HK-2 (cell line): ENCODE results near the gene TMEFF2.
A peak's percentile ranks its signal among the peaks of the same experiment; 100 is the strongest.

Source experiments
- DNase-seq: peaks from one replicate; pipeline ENCODE4 v3.0.0-alpha.2; 2018; ENCODE audit not compliant: unreplicated experiment

The TMEFF2 gene

GRCh38 chr2:192194866-192195547 is at the start of gene TMEFF2:
Gene TMEFF2 (minus strand): TSS chr2:192194933. CDS start chr2:192194524, 409 bp downstream.
- DNase-seq, result peak; percentile 79

GRCh38 chr2:192243488-192243887 is 48.8 kb upstream of the TMEFF2 start:
- DNase-seq, result no peak

GRCh38 chr2:192236136-192236535 is 41.4 kb upstream of the TMEFF2 start:
- DNase-seq, result no peak

- no peak for DNase-seq
Observed at GRCh38 chr2:192230889-192231453, 36.2 kb upstream of the TMEFF2 start.

GRCh38 chr2:192228685-192229084 is 34.0 kb upstream of the TMEFF2 start:
- no peak for DNase-seq

GRCh38 chr2:192218970-192219369 is 24.2 kb upstream of the TMEFF2 start:
- DNase-seq, result no peak

GRCh38 chr2:192218377-192218776 is 23.6 kb upstream of the TMEFF2 start:
- DNase-seq, result no peak

GRCh38 chr2:192216336-192216735 is 21.6 kb upstream of the TMEFF2 start:
- DNase-seq, result no peak

GRCh38 chr2:192215096-192215877 is 20.6 kb upstream of the TMEFF2 start:
- no peak for DNase-seq

GRCh38 chr2:192208848-192209247 is 14.1 kb upstream of the TMEFF2 start:
- no peak for DNase-seq

- DNase-seq, result no peak
Observed at GRCh38 chr2:192206399-192206798, 11.7 kb upstream of the TMEFF2 start.

- DNase-seq, result no peak
Observed at GRCh38 chr2:192203876-192204275, 9.1 kb upstream of the TMEFF2 start.

GRCh38 chr2:192202373-192202772 is 7.6 kb upstream of the TMEFF2 start:
- no peak for DNase-seq

GRCh38 chr2:192201116-192201515 is 6.4 kb upstream of the TMEFF2 start:
- no peak for DNase-seq

GRCh38 chr2:192197357-192197756 is 2.6 kb upstream of the TMEFF2 start:
- DNase-seq, result no peak

GRCh38 chr2:192196421-192197194 is 1.9 kb upstream of the TMEFF2 start:
- DNase-seq, result no peak

- DNase-seq, result peak; percentile 42
Observed at GRCh38 chr2:192195548-192196418, 1.1 kb upstream of the TMEFF2 start.

- no peak for DNase-seq
Observed at GRCh38 chr2:192194265-192194865, 368 bp downstream of the TMEFF2 start.

GRCh38 chr2:192190474-192190873 is 4.3 kb downstream of the TMEFF2 start:
- no peak for DNase-seq

- DNase-seq, result no peak
Observed at GRCh38 chr2:192186806-192187205, 7.9 kb downstream of the TMEFF2 start.

GRCh38 chr2:192184349-192184748 is 10.4 kb downstream of the TMEFF2 start:
- DNase-seq, result no peak
